B cell (primary cell): ENCODE results near the gene ZNF19. TPM values are rescaled to one million over a fixed set of nuclear protein-coding genes. Genes with fewer than 3 reads are reported as not detected.

Experiments used
- ATAC-seq: fragments of 200-7000 bp; cut with Tn5 transposase; one replicate; pipeline ENCODE4 v1.10.0; 2021; ENCODE audit warnings: low read depth, mild to moderate bottlenecking, moderate number of reproducible peaks, moderate library complexity
- CTCF ChIA-PET: fragments of 350-600 bp; sonication (Branson Sonifier 250); formaldehyde crosslinking; loops from one replicate; lab custom pipeline; 2021; ENCODE audit warnings: antibody characterized with exemption, inconsistent platforms; lab: Charles Lee
- POLR2A ChIA-PET: fragments of 350-600 bp; sonication (Branson Sonifier 250); formaldehyde crosslinking; loops from one replicate; lab custom pipeline; 2021; ENCODE audit warnings: antibody characterized with exemption; lab: Charles Lee
- DNase-seq: peaks from one replicate; pipeline ENCODE4 v3.0.0; 2013
- H2AFZ ChIP-seq: 2 replicates; pipeline ENCODE4 v1.6.1; 2012; ENCODE audit warnings: mild to moderate bottlenecking, low read depth, low read length; ENCODE audit not compliant: insufficient read depth, poor library complexity, severe bottlenecking
- H3K27ac ChIP-seq, 2 donors: 1 replicate in 1 of 2; 2 replicates in 1 of 2; pipeline ENCODE4 v1.5.1; 2012 to 2013; ENCODE audit warnings: low read length in 2 of 2, mild to moderate bottlenecking in 2 of 2, moderate library complexity in 1 of 2
- H3K27me3 ChIP-seq, 4 experiments: fragments of 200-600 bp in 1 of 4; sonication (generic) in 1 of 4; replicated peaks in 1 of 4; 1 replicate in 2 of 4; 2 replicates in 2 of 4; pipeline versions ENCODE4 v1.6.1 to v1.7.0; 2013 to 2016; ENCODE audit warnings: low read length in 3 of 4, mild to moderate bottlenecking in 2 of 4, mixed read lengths in 1 of 4, moderate library complexity in 1 of 4; ENCODE audit not compliant: insufficient read depth in 4 of 4, control insufficient read depth in 3 of 4; ENCODE audit errors: control extremely low read depth in 1 of 4
- H3K36me3 ChIP-seq, 2 experiments: replicated peaks in 1 of 2; 1 replicate in 1 of 2; 2 replicates in 1 of 2; pipeline versions ENCODE4 v1.6.1 to v1.7.1; 2013; ENCODE audit warnings: low read length in 1 of 2; ENCODE audit not compliant: insufficient read depth in 2 of 2, control insufficient read depth in 1 of 2; ENCODE audit errors: control extremely low read depth in 1 of 2, extremely low read depth in 1 of 2
- H3K4me1 ChIP-seq, 2 donors: fragments of 200-600 bp in 1 of 2; sonication (generic) in 1 of 2; 1 replicate in 1 of 2; 2 replicates in 1 of 2; pipeline versions ENCODE4 v1.5.1 to v1.6.1; 2013 to 2017; ENCODE audit warnings: low read length in 2 of 2; ENCODE audit not compliant: control insufficient read depth in 2 of 2, insufficient read depth in 2 of 2
- H3K4me2 ChIP-seq: replicated peaks from 2 replicates; pipeline ENCODE3; 2012; ENCODE audit warnings: mild to moderate bottlenecking, low read depth, low read length; ENCODE audit not compliant: poor library complexity, severe bottlenecking
- H3K4me3 ChIP-seq, 5 experiments: fragments of 200-600 bp in 1 of 5; sonication (generic) in 1 of 5; 1 replicate in 3 of 5; 2 replicates in 2 of 5; pipeline versions ENCODE4 v1.5.1 to v1.7.0; 2011 to 2016; ENCODE audit warnings: low read length in 4 of 5, mild to moderate bottlenecking in 4 of 5, low read depth in 2 of 5, control low read depth in 1 of 5, moderate library complexity in 1 of 5; ENCODE audit not compliant: insufficient read depth in 1 of 5; ENCODE audit errors: control extremely low read depth in 1 of 5, extremely low read depth in 1 of 5
- H3K79me2 ChIP-seq: fragments of 200-600 bp; sonication (generic); one replicate; pipeline ENCODE4 v1.6.0; 2016; ENCODE audit warnings: low read length; ENCODE audit not compliant: control insufficient read depth, insufficient read depth
- H3K9ac ChIP-seq: fragments of 200-600 bp; sonication (generic); 2 replicates; pipeline ENCODE4 v1.6.1; 2017; ENCODE audit warnings: mild to moderate bottlenecking, low read length, moderate library complexity
- H3K9me3 ChIP-seq, 3 donors: one replicate each; pipeline versions ENCODE4 v1.6.1 to v1.7.1; 2013; ENCODE audit warnings: low read length in 2 of 3; ENCODE audit not compliant: control insufficient read depth in 2 of 3, insufficient read depth in 1 of 3; ENCODE audit errors: control extremely low read depth in 1 of 3
- H4K20me1 ChIP-seq: 2 replicates; pipeline ENCODE4 v1.6.0; 2012; ENCODE audit warnings: mild to moderate bottlenecking, low read length; ENCODE audit not compliant: insufficient read depth, control insufficient read depth, poor library complexity, severe bottlenecking
- H3K27ac Mint-ChIP-seq: one replicate; pipeline ENCODE4 v1.8.0; 2021; ENCODE audit warnings: mixed read lengths
- H3K27me3 Mint-ChIP-seq: one replicate; pipeline ENCODE4 v1.8.0; 2021; ENCODE audit warnings: mixed read lengths
- H3K4me1 Mint-ChIP-seq: one replicate; pipeline ENCODE4 v1.8.0; 2021; ENCODE audit warnings: mixed read lengths
- H3K4me3 Mint-ChIP-seq: one replicate; pipeline ENCODE4 v1.8.0; 2021; ENCODE audit warnings: mixed read lengths
- H3K9me3 Mint-ChIP-seq: one replicate; pipeline ENCODE4 v1.8.0; 2022; ENCODE audit warnings: mixed read lengths; ENCODE audit not compliant: insufficient read depth
- CTCF ChIP-seq: fragments of 200-600 bp; IDR thresholded peaks from one replicate; pipeline ENCODE4 v1.8.0; 2022; ENCODE audit warnings: antibody characterized with exemption, mild to moderate bottlenecking
- EZH2 ChIP-seq: IDR thresholded peaks from 2 replicates; pipeline ENCODE4 v1.6.1; 2012; ENCODE audit warnings: borderline replicate concordance, low read depth, mild to moderate bottlenecking, moderate library complexity, low read length; ENCODE audit not compliant: insufficient read depth, poor library complexity, severe bottlenecking
- WGBS: methylation state at CpG from one replicate; pipeline ENCODE4 v1.1.5; 2013; ENCODE audit warnings: missing lambda C conversion rate; ENCODE audit not compliant: insufficient coverage; 5-methylcytosine and 5-hydroxymethylcytosine counted together
- intact Hi-C: fragments of 100-400 bp; cut with micrococcal nuclease; formaldehyde crosslinking; loops from one replicate; pipeline ENCODE4 v1.10.0; 2022
- polyA plus RNA-seq: library from polyadenylated mRNA; depleted of rRNA; stranded (reverse); fragments of >200 nt; gene quantifications from 2 replicates; pipeline ENCODE4 v1.2.3, GENCODE V29; 2012
- total RNA-seq, 2 donors: library from RNA; stranded (reverse); fragments of 120-200 nt in 1 of 2; gene quantifications; 1 replicate in 1 of 2; 2 replicates in 1 of 2; pipeline versions ENCODE4 v1.2.3 to v1.2.4, GENCODE V29; 2013 to 2022

ZNF19 gene
- total and polyA plus RNA-seq, 2 donors (not counting 1 experiment from before 2014, with no cell fraction given), result 2.4 to 12.6 TPM

- Mint-ChIP-seq H3K9me3 (peaks cover 7% of the 10 kb centered on the region), H3K27me3 (peaks cover 11% of the 10 kb centered on the region), H3K27ac (no peak within 1 kb of the TSS), H3K4me3 (no peak within 1 kb of the TSS), H3K4me1 (no peaks in the 10 kb centered on the region)
- no peaks in the 10 kb centered on the region for H4K20me1 ChIP-seq
- H3K27ac ChIP-seq, result no peak within 1 kb of the TSS
- peak within 1 kb of the TSS; percentile 37 for H3K4me2 ChIP-seq
- no peak within 1 kb of the TSS for H3K4me3 ChIP-seq
- H3K4me1 ChIP-seq, result no peaks in the 10 kb centered on the region
- CTCF ChIA-PET, result no interaction called here
- POLR2A ChIA-PET, result no interaction called here
- no peaks in the 10 kb centered on the region for H3K36me3 ChIP-seq
- peak within 1 kb of the TSS; percentile 10 for H2AFZ ChIP-seq
- TF ChIP-seq EZH2 (no peak), CTCF (no peak)
- intact Hi-C loops, result no loop called here
- H3K9me3 ChIP-seq, result peaks cover 0 to 53% (median 30%) of the 10 kb centered on the region in 3 donors
- peaks cover 0 to 12% (median 2%) of the 10 kb centered on the region in 4 experiments for H3K27me3 ChIP-seq
- no peak for DNase-seq
- no peak within 1 kb of the TSS for H3K9ac ChIP-seq
- ATAC-seq, result no peak
- WGBS, result 88% methylated on average over 12 of the region's 13 CpGs
- no peaks in the 10 kb centered on the region for H3K79me2 ChIP-seq
Observed at GRCh38 chr16:71442051-71442440, 47.1 kb downstream of the ZNF19 start, which contains the start of gene TLE7. Gene TLE7 (minus strand): TSS chr16:71442054. CDS start chr16:71433324, 8,730 bp downstream.

DNA sequence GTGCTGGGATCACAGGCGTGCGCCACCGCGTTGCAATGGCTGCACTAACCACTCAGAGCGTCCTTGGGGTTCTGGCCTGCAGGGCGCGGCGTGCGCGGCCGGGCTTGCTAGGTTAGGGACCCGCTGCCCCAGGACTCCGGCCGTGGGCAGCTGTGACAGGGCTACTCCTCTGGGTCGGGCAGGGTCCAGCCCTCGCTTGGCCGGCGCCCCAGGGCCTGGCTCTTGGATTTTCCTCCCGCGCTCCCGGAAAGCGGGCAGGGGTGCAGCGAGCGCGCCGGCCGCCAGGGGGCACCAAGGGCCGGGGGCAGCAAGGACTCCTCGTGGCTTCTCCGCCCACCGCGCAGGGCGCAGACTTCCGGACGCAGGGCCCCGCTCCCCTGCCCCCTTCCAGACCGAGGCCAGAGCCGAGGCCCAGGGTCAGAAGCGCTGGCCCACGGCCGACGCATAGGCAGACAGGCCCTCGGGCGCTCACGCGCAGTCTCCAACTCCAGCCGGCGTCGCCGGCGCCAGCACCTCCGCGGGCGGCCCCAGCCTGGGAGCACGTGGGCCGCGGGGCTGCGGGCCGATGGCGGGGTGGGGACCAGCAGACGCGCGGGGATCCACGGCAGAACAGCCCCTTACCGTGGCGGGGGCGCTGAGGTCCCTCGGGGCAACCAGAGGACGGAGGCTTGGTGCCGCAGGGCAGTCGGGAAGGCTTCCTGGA is 47.6 kb downstream of the ZNF19 start:
- Mint-ChIP-seq H3K27ac (no peak overlapping the region), H3K9me3 (peaks cover 7% of the 10 kb centered on the region), H3K4me1 (no peaks in the 10 kb centered on the region), H3K4me3 (no peak overlapping the region), H3K27me3 (peaks cover 15% of the 10 kb centered on the region)
- Histone ChIP-seq H3K27me3 (peaks cover 0 to 12% (median 2%) of the 10 kb centered on the region in 4 experiments), H3K9ac (no peak overlapping the region), H3K79me2 (no peaks in the 10 kb centered on the region), H4K20me1 (no peaks in the 10 kb centered on the region), H2AFZ (peak overlapping the region; percentile 10), H3K9me3 (peaks cover 0 to 47% (median 26%) of the 10 kb centered on the region in 3 donors), H3K36me3 (no peaks in the 10 kb centered on the region), H3K27ac (no peak overlapping the region), H3K4me1 (no peaks in the 10 kb centered on the region), H3K4me2 (peak overlapping the region; percentile 37), H3K4me3 (no peak overlapping the region)
- intact Hi-C loops, result no loop called here
- DNase-seq, result peak; percentile 30
- ATAC-seq, result no peak
- peak; percentile 31 for TF ChIP-seq CTCF
- no peak for TF ChIP-seq EZH2
- ChIA-PET CTCF (no interaction called here), POLR2A (no interaction called here)
- WGBS, result 40% methylated on average over 71 of the region's 71 CpGs
